Measurements from ENCODE around the gene CAPN13.

Gene CAPN13

GRCh38 chr2:30763151-30763660 is 44.0 kb downstream of the CAPN13 start:
- DNase-seq, result no peak

- no peak for DNase-seq
Measured at GRCh38 chr2:30761226-30761625, 46.0 kb downstream of the CAPN13 start.

- DNase-seq, result no peak
Measured at GRCh38 chr2:30759481-30759880, 47.8 kb downstream of the CAPN13 start.

GRCh38 chr2:30758191-30758651 is 49.0 kb downstream of the CAPN13 start:
- no peak for DNase-seq

- DNase-seq, result no peak
Measured at GRCh38 chr2:30757749-30758148, 49.5 kb downstream of the CAPN13 start.

GRCh38 chr2:30756971-30757370 is 50.3 kb downstream of the CAPN13 start:
- no peak for DNase-seq

GRCh38 chr2:30756051-30756719 is 51.1 kb downstream of the CAPN13 start:
- DNase-seq, result no peak

- no peak for DNase-seq
Measured at GRCh38 chr2:30753630-30754029, 53.6 kb downstream of the CAPN13 start.

GRCh38 chr2:30752811-30753210 is 54.4 kb downstream of the CAPN13 start:
- no peak for DNase-seq

- no peak for DNase-seq
Measured at GRCh38 chr2:30747206-30747605, 60.0 kb downstream of the CAPN13 start.

- no peak for DNase-seq
Measured at GRCh38 chr2:30744823-30745222, 62.4 kb downstream of the CAPN13 start.

- no peak for DNase-seq
Measured at GRCh38 chr2:30741576-30741975, 65.7 kb downstream of the CAPN13 start.

GRCh38 chr2:30738141-30738911 is 68.9 kb downstream of the CAPN13 start:
- DNase-seq, result no peak

- DNase-seq, result no peak
Measured at GRCh38 chr2:30737326-30737610, 70.0 kb downstream of the CAPN13 start.

GRCh38 chr2:30736461-30737325 is 70.6 kb downstream of the CAPN13 start:
- DNase-seq, result no peak

- no peak for DNase-seq
Measured at GRCh38 chr2:30733876-30734520, 73.2 kb downstream of the CAPN13 start.

- no peak for DNase-seq
Measured at GRCh38 chr2:30732876-30733275, 74.4 kb downstream of the CAPN13 start.

- DNase-seq, result no peak
Measured at GRCh38 chr2:30732376-30732775, 74.9 kb downstream of the CAPN13 start.

GRCh38 chr2:30731706-30732105 is 75.5 kb downstream of the CAPN13 start:
- DNase-seq, result no peak

GRCh38 chr2:30730736-30731647 is 76.3 kb downstream of the CAPN13 start:
- DNase-seq, result no peak

- DNase-seq, result no peak
Measured at GRCh38 chr2:30729031-30729430, 78.2 kb downstream of the CAPN13 start.

Data from 8988T (cell line).